GM21367 (cell line): ENCODE data around the gene ASCL2.

Experiments
- ATAC-seq: cut with Tn5 transposase; IDR thresholded peaks from one replicate; pipeline ENCODE4 v1.9.1; 2021; ENCODE audit not compliant: unreplicated experiment

The ASCL2 gene

DNA sequence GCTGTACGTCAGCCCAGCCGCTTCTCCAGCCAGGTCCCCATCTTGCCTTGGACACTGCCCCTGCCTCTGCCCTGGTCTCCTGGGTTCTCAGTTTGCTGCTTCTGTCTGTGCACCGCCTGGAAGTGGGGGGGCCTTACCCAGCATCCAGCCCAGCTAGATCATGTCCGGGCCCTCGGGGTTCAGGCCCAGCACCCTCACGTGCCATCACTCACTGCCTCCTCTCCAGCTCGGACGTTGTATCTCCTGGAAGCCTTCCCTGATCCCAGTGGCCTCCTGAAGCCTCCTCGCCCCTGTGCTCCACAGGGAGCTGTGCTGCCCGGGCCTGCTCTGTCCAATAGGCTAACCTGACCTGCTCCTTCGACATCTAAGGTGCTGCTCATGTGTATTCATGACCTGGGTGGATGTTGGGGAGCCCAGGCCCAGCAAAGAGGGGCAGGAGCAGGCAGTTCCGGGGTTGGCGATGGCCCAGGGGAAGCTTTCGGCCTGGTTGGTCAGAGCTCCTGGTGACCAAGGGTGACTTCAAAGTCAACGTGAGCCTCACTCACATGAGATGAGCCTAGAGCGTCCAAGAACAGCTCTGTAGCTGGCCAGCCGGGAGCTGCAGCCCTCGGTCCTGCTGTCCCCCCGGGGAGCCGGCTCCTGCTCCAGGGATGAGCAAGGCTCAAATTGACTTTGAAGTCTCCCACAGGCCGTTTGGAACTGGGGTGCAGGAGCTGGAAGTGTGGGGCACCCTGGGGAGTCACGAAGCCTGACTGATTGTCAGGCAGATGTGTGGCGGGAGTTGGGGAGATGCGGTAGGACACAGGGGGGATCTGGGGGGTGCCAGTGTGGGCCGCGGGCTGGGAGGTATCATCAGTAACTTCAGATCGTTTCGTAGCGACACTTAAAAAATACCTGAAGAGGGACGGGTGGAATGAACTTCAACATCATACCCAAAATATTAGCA lies 5.2 kb upstream of the ASCL2 start:
- ATAC-seq: no peak

DNA sequence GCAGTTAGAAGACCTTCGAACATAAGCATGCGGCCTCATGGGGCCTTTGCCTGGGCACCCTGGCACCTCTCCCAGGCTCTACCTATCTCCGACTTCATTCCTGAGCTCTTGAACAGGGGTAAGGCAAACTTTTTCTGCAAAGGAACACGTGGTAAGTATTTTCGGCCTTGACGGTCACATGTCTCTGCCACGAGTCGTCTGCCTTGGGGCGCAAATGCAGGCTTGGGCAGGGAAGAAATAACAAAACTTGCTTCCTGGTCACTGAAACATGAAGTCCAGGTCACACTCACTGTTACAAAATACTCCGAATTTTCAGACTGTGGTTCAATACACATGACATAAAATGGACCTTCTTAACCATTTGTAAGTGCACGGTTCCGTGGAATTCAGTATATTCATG lies 3.4 kb upstream of the ASCL2 start:
- no peak for ATAC-seq

DNA sequence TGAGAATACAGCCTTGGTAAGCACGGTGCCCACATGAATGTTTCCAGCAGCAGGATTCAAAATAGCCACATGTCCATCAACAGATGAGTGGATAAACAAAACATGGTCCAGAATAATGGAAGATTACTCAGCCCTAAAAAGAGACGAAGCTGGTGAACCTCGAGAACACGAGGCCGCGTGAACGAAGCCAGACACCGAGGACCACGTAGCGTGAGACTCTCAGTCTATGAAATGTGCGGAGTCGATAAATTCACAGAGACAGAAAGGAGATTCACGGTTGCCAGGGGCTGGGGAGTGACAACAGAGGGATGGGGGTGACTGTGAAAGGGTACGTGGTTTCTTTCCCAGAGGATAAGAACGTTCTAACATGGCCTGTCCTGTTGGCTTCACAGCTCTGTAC lies 2.9 kb upstream of the ASCL2 start:
- no peak for ATAC-seq

DNA sequence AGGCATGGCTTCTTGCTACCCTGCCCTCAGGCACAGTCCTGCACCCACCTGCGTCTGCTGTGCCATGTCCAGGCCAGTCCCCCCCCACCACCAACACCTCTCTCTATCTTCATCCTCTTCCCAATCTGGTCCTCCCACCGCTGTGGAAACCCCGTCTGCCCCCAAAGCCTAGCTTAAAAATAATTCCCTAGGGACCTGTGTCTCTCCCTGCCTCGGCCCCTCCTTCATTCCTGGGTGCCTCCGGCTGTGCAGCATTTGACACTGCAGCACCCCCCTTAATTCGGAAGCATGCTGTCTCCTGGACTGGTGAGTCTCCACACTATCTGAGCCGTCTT lies 2.5 kb upstream of the ASCL2 start:
- no peak for ATAC-seq

DNA sequence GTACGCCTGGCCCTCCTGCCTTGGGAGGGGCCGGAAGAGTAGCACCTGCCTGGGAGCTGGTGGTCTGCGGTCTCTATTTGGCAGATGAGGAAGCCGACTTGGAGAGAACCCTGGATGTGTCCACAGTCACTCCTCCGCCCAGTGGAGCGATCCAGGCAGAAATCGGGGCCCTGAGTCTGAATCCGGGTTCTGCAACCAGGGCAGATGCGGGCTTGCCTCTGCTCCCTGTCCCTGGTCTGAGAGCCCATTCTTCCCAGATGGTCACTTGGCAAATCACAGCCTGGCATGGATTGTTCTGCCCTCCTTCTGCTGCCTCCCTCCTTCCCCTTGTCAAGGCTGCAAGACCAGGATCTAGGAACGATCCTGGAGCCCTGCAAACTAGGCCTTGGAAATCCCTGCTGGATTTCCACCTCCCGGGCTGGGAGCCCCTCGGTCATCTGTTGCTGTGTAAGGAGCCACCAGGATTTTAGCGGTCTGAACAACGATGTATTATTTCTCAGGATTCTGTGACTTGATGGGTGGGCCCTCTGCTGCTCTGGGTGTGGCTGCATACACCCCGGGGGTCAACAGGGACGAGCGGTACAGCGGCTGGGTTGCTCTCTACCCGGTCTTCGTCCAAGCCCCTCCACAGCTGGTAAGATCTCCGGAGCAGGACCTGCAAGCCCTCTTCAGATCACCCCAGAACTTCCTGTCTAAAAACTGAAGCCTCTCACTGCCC lies 2.0 kb upstream of the ASCL2 start:
- ATAC-seq: no peak

DNA sequence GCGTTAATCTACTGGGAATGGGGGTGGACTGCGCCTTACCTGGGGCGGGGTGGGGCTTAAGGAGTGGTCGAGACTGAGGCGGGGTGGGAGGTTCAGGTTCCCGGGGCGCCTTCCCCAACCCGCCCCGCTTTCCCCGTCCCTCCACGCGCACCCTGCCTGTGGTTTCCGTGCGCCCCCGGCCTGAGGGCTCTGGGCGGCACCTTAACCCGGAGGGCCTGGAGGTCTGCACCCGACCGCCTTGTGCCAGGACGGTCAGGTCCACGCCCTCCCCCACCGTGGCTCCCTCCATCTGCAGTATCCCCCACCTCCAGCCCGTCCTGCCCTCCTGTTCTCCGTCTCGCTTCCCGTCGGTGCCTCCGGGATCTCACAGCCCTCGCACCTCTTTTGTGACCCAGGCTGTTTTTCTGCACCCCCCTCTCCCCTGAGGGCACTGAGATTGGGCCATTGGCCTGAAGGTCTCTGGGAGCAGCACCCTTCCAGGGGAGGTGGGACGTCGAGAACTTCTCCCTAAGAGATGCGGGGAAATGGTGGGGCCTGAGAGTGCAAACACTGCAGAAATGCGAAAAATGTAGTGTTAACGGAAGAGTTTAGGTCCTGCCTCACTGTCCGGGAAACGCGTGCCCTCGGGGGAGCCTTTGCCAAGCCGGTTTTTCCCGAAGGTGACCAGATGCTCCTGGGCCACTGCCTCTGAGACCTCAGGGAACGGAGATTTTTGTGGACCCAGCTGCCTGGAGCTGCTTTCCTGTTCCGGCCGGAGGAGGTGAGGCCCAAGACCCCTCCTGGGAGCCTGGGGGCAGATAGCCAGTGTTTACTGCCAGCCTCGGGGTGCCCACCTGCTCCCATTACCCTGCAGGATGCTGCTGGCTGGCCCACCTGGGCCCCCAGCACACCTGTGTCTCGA lies 1.2 kb upstream of the ASCL2 start:
- no peak for ATAC-seq

DNA sequence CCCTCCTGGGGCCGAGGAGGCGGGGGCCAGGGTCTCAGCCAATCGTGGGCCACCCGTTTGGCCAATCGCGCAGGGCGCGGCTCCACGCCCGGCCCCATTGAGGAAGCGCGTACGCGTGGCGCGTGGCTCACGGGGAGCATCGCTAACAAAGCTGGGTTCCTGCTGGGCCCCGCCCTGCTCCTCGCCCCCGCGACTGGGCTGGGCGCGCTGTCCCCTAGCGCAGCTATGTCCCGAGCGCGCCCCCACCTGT lies 614 bp upstream of the ASCL2 start:
- no peak for ATAC-seq

DNA sequence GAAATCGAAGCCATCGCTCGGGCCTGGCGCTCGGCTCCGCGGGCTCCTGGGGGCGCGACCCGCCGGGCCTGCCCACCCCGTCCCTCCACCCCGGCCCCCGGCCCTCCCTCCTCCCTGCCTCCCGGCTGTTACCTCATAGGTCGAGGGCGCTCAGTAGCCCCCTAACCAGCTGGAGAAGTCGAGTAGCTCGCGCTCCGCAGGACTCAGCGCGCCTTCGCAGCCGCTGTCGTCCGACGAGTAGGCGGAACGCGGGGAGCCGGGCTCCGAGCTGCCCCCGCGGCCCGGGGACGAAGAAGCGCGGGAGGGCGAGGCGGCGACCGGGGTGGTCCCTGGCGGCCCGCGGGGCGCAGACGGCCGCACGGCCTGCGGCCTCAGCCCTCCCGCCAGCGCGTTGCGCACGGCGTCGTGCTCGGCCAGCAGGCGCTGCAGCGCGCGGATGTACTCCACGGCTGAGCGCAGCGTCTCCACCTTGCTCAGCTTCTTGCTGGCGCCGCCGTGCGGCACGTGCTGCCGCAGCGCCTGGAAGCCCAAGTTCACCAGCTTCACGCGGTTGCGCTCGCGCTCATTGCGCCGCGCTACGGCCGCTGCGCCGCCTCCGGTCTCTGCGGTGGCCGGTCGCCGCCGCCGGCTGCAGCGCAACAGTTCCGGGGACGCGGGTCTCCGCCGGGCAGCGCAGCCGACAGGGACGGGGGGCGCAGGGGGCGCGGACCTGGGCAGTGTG lies 627 bp downstream of the ASCL2 start:
- ATAC-seq: no peak

DNA sequence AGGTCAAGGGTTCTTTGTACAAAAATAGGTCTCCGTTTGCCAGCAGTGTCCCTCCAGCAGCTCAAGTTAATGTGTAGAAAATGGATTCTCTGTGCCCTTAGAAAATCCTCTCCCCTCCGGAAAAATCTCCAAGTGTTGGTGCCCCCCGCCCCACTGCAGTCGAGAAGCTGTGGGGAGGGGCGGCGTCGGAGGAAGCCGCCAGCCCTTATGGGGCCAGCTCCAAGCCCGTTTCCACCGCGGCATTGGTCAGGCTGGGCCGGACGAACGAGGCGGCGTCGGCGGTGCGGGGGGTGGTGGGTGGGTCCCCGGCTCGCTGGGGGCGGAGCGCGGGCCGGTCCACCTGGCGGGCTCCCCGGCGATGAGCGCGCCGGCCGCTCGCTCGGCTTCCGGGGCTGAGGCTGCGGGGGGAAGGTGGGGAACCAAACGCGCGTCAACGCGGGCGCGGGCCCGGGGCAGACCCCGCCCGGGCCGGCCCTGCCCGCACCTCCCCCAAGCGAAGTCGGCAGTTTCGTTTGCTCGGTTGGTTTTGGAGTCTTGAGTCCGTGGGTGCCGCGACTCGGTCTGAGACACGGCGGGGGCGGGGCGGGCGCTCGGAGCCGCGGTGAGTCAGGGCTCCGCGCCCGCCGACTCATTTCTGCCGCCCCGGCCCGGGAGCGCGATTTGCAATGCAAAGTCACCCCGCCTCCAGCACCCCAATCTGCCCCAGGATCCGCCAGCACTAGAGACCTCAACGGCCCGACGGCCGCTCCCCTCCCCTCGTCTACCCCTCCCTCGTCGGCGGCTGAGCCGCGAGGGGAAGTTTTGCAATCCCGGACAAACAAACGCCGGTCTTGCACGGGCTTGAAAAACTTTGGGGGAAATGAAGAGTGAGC lies 1.4 kb downstream of the ASCL2 start:
- ATAC-seq: no peak

DNA sequence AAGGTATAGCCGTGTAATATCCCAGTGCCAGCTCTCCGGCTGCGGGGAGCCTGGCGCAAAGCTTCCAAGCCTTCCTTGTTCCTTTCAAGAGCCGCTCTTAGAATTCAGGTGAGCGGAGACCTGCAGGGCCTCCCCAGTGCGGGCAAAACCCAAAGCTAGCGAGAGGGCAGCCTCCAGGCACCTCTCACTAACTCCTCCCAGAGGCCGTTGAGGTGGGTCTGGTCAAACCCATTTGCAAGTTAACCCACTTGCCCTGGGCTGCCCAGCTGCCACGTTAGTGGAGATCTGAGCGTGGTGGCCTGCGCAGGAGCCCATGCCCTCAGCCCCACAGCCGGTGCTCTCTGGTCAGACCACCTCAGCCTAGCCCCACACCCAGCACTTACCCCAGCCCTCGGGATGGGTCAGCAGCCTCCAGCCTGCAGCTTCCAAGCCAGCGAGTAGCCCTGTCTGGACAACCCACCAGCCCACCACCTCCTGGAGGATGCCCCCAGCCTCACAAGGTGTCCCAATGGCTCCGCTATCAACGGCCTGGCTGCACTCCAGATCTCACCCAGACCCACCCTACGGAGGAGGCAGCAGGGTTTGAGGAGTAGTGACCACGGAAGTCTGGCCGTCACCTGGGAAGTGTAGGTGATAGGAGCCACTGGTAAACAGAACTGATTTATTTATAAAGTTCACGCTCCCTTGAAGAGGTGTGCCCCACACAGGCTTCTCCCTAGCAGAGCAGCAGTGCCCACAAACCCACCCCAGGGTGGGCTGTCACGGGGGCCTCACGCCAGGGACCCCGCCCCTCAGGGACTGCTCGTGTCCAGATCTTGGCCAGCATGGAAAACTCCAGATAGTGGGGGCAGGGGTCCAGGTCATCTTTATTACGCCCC lies 2.3 kb downstream of the ASCL2 start:
- ATAC-seq: no peak

DNA sequence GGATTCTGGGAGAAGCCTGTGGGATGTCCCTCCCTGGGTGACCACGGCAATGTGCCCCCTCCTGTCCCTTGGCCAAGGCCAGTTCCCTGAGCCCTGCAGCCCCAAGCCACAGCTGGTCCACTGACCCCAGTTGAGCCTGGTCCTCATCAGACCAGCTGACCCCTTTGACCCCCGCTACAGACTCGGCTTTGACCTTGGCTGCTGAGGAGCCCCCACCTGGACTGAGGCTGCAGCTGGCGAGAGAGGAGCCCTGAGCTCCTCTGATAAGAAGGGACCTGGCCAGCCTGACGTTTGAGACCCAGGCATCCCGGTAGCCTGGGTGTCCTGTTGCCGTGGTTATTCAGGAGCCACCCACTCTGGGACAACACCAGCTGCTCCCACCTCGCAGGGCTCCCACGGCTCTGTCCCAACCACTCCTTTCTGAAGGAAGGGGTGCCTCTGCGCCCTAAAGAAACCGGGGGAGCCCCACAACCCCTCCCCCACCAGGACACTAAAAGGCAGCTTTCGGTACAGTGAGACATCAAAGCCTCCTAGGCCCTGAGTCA lies 3.0 kb downstream of the ASCL2 start:
- no peak for ATAC-seq

DNA sequence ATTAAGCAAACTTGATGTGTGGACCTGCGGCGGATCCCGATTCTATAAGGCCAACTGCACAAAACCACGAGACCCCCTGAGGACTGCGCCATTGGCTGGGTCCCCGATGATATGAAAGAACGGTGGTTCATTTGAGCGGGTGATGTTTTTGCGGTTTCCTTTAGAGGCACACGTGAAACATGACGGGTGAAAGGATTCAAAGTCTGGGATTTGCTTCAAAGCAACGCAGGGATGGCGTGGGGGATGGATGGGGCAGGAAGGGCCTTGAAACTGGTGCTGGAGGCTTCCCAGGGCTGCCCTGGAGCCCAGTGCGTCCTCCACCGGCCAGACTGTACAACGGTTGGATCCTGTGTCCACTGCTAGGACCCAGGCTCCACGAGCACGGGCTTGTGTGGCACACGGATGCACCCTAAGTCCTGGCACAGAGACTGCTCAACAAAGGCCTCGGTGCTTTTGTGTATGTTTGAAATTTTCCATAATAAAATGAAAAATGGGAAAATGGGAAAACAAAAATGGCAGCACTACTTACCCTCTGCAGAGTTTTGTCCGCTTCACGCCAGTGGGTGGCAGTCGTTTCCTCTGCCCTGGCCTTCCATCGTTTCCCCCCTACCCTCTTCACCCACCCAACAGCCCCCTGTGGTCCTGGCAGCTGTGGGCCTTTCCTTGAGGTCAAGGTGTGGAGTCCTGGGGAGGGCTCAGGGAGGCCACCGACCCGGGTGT lies 3.6 kb downstream of the ASCL2 start:
- no peak for ATAC-seq

DNA sequence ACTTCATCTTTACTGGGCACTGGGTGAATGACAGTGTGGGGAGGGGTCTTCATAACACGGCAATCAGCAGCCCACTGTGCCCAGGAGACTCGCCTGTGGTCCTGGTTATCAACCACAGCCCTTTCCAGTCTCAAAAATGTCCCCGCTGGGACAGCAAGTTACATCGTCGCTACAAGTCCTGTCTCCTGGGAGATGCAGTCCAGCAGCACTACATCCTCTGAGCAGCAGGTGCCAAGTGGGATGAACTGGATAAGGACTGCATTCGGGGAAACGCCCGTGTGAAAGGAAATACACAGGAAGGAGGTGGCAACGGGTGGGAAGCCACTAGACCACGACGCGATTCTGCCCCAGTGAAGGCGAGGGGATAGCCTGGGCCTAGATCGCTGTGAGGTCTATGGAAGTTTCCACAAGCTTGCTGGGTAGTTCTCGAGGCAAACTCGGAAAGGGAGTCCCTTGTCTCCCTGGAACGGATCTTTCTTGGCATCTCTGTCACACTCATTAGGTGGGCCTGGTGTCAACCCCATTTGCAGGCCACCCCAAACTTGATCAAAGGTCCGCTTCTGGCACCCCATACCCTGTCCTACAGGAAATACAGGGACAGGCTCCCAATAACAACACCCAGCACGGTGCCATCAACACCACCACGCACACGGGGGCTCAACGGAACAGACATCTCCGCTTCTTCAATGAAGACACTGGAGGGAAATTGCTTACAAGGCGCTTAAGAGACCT lies 4.4 kb downstream of the ASCL2 start:
- no peak for ATAC-seq

DNA sequence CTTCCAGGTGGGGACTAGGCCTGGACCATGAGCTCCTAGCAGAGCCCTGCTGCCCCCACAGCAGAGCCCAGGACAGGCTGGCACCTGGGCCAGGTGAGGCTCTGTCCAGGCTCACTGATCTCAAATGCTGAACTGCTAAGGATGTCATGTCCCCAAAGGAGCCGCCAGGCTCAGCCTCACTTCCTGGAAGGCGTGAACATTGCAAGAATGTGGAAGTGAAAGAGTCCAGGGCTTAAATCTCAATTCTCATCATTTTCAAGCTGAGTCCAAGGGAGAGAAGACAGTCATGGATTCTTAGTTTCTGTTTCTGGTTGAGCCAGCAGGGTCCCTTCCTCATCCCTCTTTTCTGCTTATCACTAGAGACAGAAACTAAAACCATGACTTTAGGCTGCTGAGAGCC lies 5.0 kb downstream of the ASCL2 start:
- ATAC-seq: peak; percentile 48

DNA sequence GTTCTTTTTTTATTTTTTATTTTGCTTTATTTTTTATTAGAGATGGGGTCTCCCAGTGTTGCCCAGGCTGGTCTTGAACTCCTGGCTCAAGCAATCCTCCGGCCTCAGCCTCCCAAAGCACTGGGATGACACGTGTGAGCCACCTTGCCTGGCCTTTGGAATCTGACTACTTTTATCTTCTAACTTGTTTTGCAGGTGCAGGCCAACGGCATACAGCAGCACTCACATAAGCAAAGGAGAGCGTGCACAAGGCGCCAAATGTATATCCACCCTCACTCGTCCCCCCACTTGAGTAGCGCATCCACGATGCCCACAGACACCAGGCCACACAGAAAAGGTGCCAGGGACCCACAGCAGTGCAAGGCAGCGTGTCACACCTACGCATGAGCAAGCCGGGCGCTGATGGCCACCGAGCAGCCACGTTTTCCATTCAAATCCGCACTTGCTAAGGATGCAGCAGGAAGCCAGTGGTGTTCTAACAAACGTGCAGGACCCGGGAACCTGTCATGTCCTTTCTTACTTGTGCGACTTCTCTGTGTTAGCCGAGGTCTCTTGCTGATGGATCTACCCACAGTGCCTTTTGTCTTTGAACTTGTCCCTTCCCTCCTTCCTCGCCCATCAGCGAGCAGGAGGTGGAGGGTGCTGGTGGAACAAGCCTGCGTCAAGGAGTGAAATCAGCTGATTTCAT lies 5.9 kb downstream of the ASCL2 start:
- no peak for ATAC-seq

DNA sequence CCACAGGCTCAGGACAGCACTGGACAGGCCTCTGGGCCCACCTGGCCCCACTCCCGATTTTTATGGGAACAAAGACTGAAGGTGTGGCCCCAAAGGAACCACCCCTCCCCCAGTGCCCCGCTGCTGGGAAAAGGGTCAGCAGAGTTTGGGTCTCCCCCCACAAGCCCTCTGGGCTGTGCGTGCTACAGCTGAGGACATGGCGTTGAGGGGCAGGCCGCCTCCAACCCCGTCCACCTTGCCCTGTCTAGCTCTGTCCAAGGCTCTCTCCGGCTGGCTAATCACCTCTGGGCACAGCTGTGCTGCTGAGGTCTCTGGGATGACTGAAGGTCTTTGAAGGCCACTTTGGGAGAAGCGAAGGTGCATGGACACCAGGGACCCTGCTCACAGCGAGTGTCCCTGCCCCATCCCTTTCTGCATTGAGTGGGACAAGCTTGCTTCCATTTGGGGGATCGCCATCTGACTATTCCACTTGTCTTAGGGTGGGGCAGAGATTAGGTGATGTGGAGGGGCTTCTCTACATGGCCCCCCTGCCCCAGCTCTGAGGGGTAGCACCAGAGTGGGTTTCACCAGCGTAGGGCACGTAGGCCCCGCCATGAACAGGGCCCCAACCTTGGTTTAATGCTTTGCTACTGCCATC lies 6.5 kb downstream of the ASCL2 start:
- ATAC-seq: no peak
